CD14-positive monocyte (primary cell): ENCODE measurements around the gene PTAR1. TPM values are rescaled to one million over a fixed set of nuclear protein-coding genes. Genes with fewer than 3 reads are reported as not detected.

Source experiments
- DNase-seq, 3 donors: peaks; one replicate each; pipeline ENCODE4 v3.0.0-alpha.2; 2011 to 2022
- H2AFZ ChIP-seq: 2 replicates; pipeline ENCODE4 v1.6.0; 2012; ENCODE audit warnings: mild to moderate bottlenecking, low read depth, low read length, inconsistent platforms; ENCODE audit not compliant: insufficient read depth, poor library complexity, severe bottlenecking
- H3K27ac ChIP-seq, 2 donors: 1 replicate in 1 of 2; 2 replicates in 1 of 2; pipeline ENCODE4 v1.5.1; 2012 to 2013; ENCODE audit warnings: low read length in 2 of 2, control low read depth in 1 of 2, inconsistent platforms in 1 of 2, low read depth in 1 of 2, mild to moderate bottlenecking in 1 of 2
- H3K27me3 ChIP-seq, 2 donors: one replicate each; pipeline versions ENCODE4 v1.6.0 to v1.6.1; 2011 to 2013; ENCODE audit warnings: low read length in 2 of 2; ENCODE audit not compliant: control insufficient read depth in 2 of 2, insufficient read depth in 2 of 2
- H3K36me3 ChIP-seq, 2 donors: replicated peaks in 1 of 2; 1 replicate in 1 of 2; 2 replicates in 1 of 2; pipeline versions ENCODE4 v1.5.1 to v1.6.1; 2012 to 2013; ENCODE audit warnings: low read length in 2 of 2, control low read depth in 1 of 2, inconsistent platforms in 1 of 2, mild to moderate bottlenecking in 1 of 2; ENCODE audit not compliant: insufficient read depth in 2 of 2, control insufficient read depth in 1 of 2
- H3K4me1 ChIP-seq, 2 donors: 1 replicate in 1 of 2; 2 replicates in 1 of 2; pipeline versions ENCODE4 v1.5.1 to v1.6.1; 2012 to 2013; ENCODE audit warnings: low read length in 2 of 2, control low read depth in 1 of 2, inconsistent platforms in 1 of 2, mild to moderate bottlenecking in 1 of 2, moderate library complexity in 1 of 2; ENCODE audit not compliant: insufficient read depth in 2 of 2, control insufficient read depth in 1 of 2
- H3K4me2 ChIP-seq: replicated peaks from 2 replicates; pipeline ENCODE3; 2012; ENCODE audit warnings: low read length, moderate library complexity, mild to moderate bottlenecking; ENCODE audit not compliant: poor library complexity, severe bottlenecking; ENCODE audit errors: extremely low read depth
- H3K4me3 ChIP-seq, 3 experiments: fragments of 200-600 bp in 1 of 3; sonication (generic) in 1 of 3; replicated peaks in 1 of 3; 1 replicate in 2 of 3; 2 replicates in 1 of 3; pipeline ENCODE4 v1.5.1; 2011 to 2013; ENCODE audit warnings: low read length in 3 of 3, mild to moderate bottlenecking in 3 of 3, control low read depth in 2 of 3, low read depth in 2 of 3, inconsistent platforms in 1 of 3, moderate library complexity in 1 of 3
- H3K79me2 ChIP-seq: 2 replicates; pipeline ENCODE4 v1.6.0; 2012; ENCODE audit warnings: mild to moderate bottlenecking, control low read depth, inconsistent platforms, low read length, moderate library complexity; ENCODE audit not compliant: insufficient read depth
- H3K9ac ChIP-seq: 2 replicates; pipeline ENCODE4 v1.6.0; 2017; ENCODE audit warnings: low read length, mild to moderate bottlenecking; ENCODE audit not compliant: insufficient read depth, poor library complexity, severe bottlenecking
- H3K9me3 ChIP-seq, 2 donors: replicated peaks in 1 of 2; 1 replicate in 1 of 2; 2 replicates in 1 of 2; pipeline versions ENCODE4 v1.5.1 to v1.6.1; 2012 to 2013; ENCODE audit warnings: low read length in 2 of 2, control low read depth in 1 of 2; ENCODE audit not compliant: control insufficient read depth in 1 of 2, insufficient read depth in 1 of 2
- H4K20me1 ChIP-seq: 2 replicates; pipeline ENCODE4 v1.6.0; 2012; ENCODE audit warnings: mild to moderate bottlenecking, low read length, control low read depth, moderate library complexity; ENCODE audit not compliant: insufficient read depth
- H3K27ac Mint-ChIP-seq, 7 donors: one replicate each; pipeline ENCODE4 v1.8.0; 2020; ENCODE audit warnings: mild to moderate bottlenecking in 7 of 7, mixed read lengths in 7 of 7, moderate library complexity in 6 of 7, inconsistent platforms in 2 of 7
- H3K27me3 Mint-ChIP-seq, 3 donors: one replicate each; pipeline ENCODE4 v1.8.0; 2021 to 2022; ENCODE audit warnings: low read depth in 3 of 3, mild to moderate bottlenecking in 3 of 3, mixed read lengths in 3 of 3, moderate library complexity in 3 of 3, inconsistent platforms in 1 of 3
- H3K36me3 Mint-ChIP-seq, 2 donors: one replicate each; pipeline ENCODE4 v1.8.0; 2020; ENCODE audit warnings: mixed read lengths in 2 of 2, inconsistent platforms in 1 of 2, mild to moderate bottlenecking in 1 of 2
- H3K4me1 Mint-ChIP-seq: one replicate; pipeline ENCODE4 v1.8.0; 2020; ENCODE audit warnings: mild to moderate bottlenecking, mixed read lengths
- H3K4me3 Mint-ChIP-seq, 2 donors: one replicate each; pipeline ENCODE4 v1.8.0; 2020; ENCODE audit warnings: mild to moderate bottlenecking in 2 of 2, mixed read lengths in 2 of 2, moderate library complexity in 1 of 2
- H3K9me3 Mint-ChIP-seq, 7 donors: one replicate each; pipeline ENCODE4 v1.8.0; 2020 to 2022; ENCODE audit warnings: mixed read lengths in 7 of 7, mild to moderate bottlenecking in 6 of 7, moderate library complexity in 6 of 7, inconsistent platforms in 2 of 7
- CTCF ChIP-seq: fragments of 200-600 bp; IDR thresholded peaks from one replicate; pipeline ENCODE4 v1.8.0; 2022; ENCODE audit warnings: antibody characterized with exemption, mild to moderate bottlenecking
- WGBS: methylation state at CpG from one replicate; pipeline ENCODE4 v1.1.5; 2013; ENCODE audit warnings: missing lambda C conversion rate; ENCODE audit not compliant: insufficient coverage; 5-methylcytosine and 5-hydroxymethylcytosine counted together
- intact Hi-C, 2 donors: fragments of 100-400 bp; cut with micrococcal nuclease; formaldehyde crosslinking; loops; one replicate each; pipeline versions ENCODE4 v1.15.0 to v1.15.1; 2023
- polyA plus RNA-seq, 3 donors: library from polyadenylated mRNA; depleted of rRNA in 1 of 3; unstranded in 2 of 3; stranded (reverse) in 1 of 3; fragments of 300-500 nt in 2 of 3; fragments of >200 nt in 1 of 3; fragmentation: Illumina TruSeq in 2 of 3; gene quantifications; 1 replicate in 2 of 3; 2 replicates in 1 of 3; pipeline ENCODE4 v1.2.3, GENCODE V29; 2012 to 2021

Gene PTAR1
- polyA plus RNA-seq, 3 donors = 12.3 to 24.6 (median 13.4) TPM

GRCh38 chr9:69667306-69667705 lies 92.5 kb downstream of the PTAR1 start:
- peaks cover 2 to 12% of the 10 kb centered on the region in 2 donors for H3K27me3 ChIP-seq

GRCh38 chr9:69660304-69660703 lies 99.5 kb downstream of the PTAR1 start:
- Histone ChIP-seq H3K4me3 (no peak overlapping the region), H3K79me2 (no peaks in the 10 kb centered on the region), H3K4me2 (no peak overlapping the region), H3K9me3 (no peaks in the 10 kb centered on the region), H3K27me3 (no peaks in the 10 kb centered on the region), H4K20me1 (no peaks in the 10 kb centered on the region), H3K36me3 (no peaks in the 10 kb centered on the region), H3K4me1 (no peaks in the 10 kb centered on the region), H2AFZ (no peak overlapping the region), H3K27ac (no peak overlapping the region), H3K9ac (no peak overlapping the region)
- TF ChIP-seq CTCF = no peak
- peaks cover 0 to 1% (median 0%) of the 10 kb centered on the region in 7 donors for H3K9me3 Mint-ChIP-seq
- no peak overlapping the region for H3K27ac Mint-ChIP-seq
- no peak overlapping the region for H3K4me3 Mint-ChIP-seq
- intact Hi-C loops = no loop called here
- no peaks in the 10 kb centered on the region for H3K36me3 Mint-ChIP-seq
- no peaks in the 10 kb centered on the region for H3K4me1 Mint-ChIP-seq
- no peak for DNase-seq
- no CpG with 5 or more reads among the region's 2 CpGs for WGBS
- peaks cover 0 to 7% (median 4%) of the 10 kb centered on the region in 3 donors for H3K27me3 Mint-ChIP-seq

More at GRCh38 chr9:69667306-69667705, 92.5 kb downstream of the PTAR1 start:
- H3K4me3 Mint-ChIP-seq = no peak overlapping the region
- Histone ChIP-seq H3K79me2 (no peaks in the 10 kb centered on the region), H3K4me2 (no peak overlapping the region), H3K9me3 (no peaks in the 10 kb centered on the region), H3K27ac (no peak overlapping the region), H3K9ac (no peak overlapping the region), H3K36me3 (no peaks in the 10 kb centered on the region), H2AFZ (no peak overlapping the region), H3K4me1 (peaks cover 10 to 12% of the 10 kb centered on the region in 2 donors), H4K20me1 (no peaks in the 10 kb centered on the region), H3K4me3 (no peak overlapping the region)
- no peak for TF ChIP-seq CTCF
- no peak for DNase-seq
- WGBS = no CpG with 5 or more reads among the region's 1 CpG
- no peaks in the 10 kb centered on the region for H3K36me3 Mint-ChIP-seq
- peaks cover 13 to 16% (median 15%) of the 10 kb centered on the region in 3 donors for H3K27me3 Mint-ChIP-seq
- intact Hi-C loops = no loop called here
- no peak overlapping the region for H3K27ac Mint-ChIP-seq
- peaks cover 11% of the 10 kb centered on the region for H3K4me1 Mint-ChIP-seq
- no peaks in the 10 kb centered on the region for H3K9me3 Mint-ChIP-seq

Other genes starting within 250 kb of the PTAR1 start
- gene APBA1, start 87.6 kb downstream of the PTAR1 start, polyA plus RNA-seq = 1 to 10 TPM in 1 of 3 donors, not detected in 2; 1.6 TPM
- gene CFAP95, start 60.8 kb upstream of the PTAR1 start, polyA plus RNA-seq = not detected